ENCODE data around the gene NLN.
A peak's percentile ranks its signal among the peaks of the same experiment; 100 is the strongest.

NLN gene

DNA sequence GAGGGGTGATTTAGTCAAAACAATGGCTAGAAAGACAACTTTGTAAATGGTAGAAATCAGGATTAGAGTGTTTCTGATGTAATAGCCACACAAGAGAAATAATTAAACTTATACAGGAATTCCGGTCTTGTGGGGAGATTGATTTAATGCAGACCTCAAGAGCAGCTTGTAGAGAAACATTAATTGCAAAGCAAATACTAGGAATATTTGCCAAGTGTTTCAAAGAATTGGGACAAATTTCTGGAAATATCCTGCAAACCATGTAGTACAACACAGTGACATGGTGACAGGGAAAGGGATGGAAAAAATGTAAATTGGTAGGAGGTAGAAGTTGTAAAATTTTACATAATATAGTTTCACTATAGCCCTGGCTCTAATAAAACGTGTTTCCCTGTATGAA, 28.9 kb downstream of the NLN start:
- TF ChIP-seq, protein P1, sequence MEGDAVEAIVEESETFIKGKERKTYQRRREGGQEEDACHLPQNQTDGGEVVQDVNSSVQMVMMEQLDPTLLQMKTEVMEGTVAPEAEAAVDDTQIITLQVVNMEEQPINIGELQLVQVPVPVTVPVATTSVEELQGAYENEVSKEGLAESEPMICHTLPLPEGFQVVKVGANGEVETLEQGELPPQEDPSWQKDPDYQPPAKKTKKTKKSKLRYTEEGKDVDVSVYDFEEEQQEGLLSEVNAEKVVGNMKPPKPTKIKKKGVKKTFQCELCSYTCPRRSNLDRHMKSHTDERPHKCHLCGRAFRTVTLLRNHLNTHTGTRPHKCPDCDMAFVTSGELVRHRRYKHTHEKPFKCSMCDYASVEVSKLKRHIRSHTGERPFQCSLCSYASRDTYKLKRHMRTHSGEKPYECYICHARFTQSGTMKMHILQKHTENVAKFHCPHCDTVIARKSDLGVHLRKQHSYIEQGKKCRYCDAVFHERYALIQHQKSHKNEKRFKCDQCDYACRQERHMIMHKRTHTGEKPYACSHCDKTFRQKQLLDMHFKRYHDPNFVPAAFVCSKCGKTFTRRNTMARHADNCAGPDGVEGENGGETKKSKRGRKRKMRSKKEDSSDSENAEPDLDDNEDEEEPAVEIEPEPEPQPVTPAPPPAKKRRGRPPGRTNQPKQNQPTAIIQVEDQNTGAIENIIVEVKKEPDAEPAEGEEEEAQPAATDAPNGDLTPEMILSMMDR (conservative IDR thresholded peaks at IDR 0.05) = no peak

DNA sequence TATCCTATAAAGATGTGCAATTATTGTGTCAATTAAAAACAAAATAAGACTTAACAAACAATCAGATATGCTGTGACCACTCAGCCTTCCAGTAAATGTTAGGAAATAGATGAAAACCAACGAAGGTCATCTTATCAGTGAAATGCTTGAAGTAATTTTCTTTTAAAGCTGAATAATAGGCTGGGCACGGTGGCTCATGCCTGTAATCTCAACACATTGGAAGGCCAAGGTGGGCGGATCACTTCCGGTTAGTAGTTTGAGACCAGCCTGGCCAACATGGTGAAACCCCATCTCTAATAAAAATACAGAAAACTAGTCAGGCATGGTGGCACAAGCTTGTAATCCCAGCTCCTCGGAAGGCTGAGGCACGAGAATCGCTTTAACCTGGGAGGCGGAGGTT, 31.2 kb downstream of the NLN start:
- no peak overlapping the region for H3K27ac ChIP-seq
- TF ChIP-seq, protein P1 (conservative IDR thresholded peaks at IDR 0.05) = no peak

More for the DNA sequence above, 28.9 kb downstream of the NLN start:
- peak overlapping the region; percentile 16; the same call in 1 of the 2 replicates for H3K27ac ChIP-seq

GRCh38 chr5:65758546-65759144, 36.6 kb downstream of the NLN start:
- TF ChIP-seq, protein P1 (conservative IDR thresholded peaks at IDR 0.05) = no peak
- no peak overlapping the region for H3K27ac ChIP-seq

DNA sequence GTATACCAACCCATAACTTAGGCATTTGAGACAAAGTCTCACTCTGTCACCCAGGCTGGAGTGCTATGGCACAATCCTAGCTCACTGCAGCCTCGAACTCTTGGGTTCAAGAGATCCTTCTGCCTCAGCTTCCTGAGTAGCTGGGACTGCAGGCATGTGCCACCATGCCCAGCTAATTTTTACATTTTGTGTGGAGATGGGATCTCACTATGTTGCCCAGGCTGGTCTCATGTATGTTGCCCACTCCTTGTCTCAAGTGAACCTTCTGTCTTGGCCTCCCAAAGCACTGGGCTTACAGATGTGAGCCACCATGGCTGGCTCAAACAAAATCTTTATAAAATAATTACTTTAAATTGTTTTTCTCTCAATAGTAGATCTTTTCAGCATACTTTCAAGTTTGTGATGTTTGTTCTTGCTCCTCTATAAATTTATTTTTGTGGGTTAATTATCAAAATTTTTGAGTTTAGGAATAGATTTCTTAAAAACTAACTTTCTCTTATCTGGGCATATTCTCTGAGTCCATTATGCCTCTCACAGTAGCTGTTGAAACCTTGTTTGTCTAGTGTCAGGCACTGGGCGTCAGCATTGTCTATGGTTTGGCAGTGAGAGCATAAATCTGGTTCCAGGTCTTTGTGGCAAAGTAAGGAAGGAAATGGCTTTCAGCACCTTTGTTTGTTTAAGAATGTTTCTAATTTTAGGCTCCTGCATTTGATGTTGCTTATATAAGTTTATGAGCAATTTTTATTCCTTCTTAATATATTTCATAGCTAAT, 38.7 kb downstream of the NLN start:
- TF ChIP-seq, protein P1 (conservative IDR thresholded peaks at IDR 0.05) = peak; percentile 62

DNA sequence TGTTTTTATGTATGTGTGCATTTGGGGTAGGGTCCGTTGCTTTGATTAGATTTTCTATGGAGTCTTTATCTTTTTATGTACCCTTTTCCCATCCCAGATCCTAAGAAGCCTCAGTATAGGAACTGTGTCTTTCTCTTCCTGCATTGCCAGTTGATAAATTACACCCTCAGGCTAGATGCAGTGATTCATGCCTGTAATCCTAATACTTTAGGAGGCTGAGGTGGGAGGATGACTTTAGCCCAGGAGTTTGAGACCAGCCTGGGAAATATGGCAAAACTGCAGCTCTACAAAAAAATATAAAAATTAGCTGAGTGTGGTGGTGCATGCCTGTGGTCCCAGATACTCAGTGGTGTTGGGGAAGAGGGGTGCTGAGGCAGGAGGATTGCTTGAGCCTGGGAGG, 40.2 kb downstream of the NLN start:
- TF ChIP-seq, protein P1 (conservative IDR thresholded peaks at IDR 0.05) = no peak
- no peak overlapping the region for H3K27ac ChIP-seq

More for the DNA sequence above, 38.7 kb downstream of the NLN start:
- H3K27ac ChIP-seq = peak overlapping the region; percentile 23; the same call in 1 of the 2 replicates

GRCh38 chr5:65765582-65765981, 43.6 kb downstream of the NLN start:
- TF ChIP-seq, protein P1 (conservative IDR thresholded peaks at IDR 0.05) = no peak

GRCh38 chr5:65766175-65766574, 44.2 kb downstream of the NLN start:
- TF ChIP-seq, protein P1 (conservative IDR thresholded peaks at IDR 0.05) = no peak

More at GRCh38 chr5:65765582-65765981, 43.6 kb downstream of the NLN start:
- no peak overlapping the region for H3K27ac ChIP-seq

More at GRCh38 chr5:65766175-65766574, 44.2 kb downstream of the NLN start:
- no peak overlapping the region for H3K27ac ChIP-seq
